DOHH2 (cell line): ENCODE measurements around the gene DHX40.

Experiments used
- CTCF ChIP-seq: fragments of 200-600 bp; sonication (generic); IDR thresholded peaks from one replicate; pipeline ENCODE4 v1.5.1; 2014; ENCODE audit warnings: antibody characterized with exemption, mild to moderate bottlenecking, low read depth, low read length; ENCODE audit not compliant: poor library complexity, severe bottlenecking
- EZH2phosphoT487 ChIP-seq: fragments of 200-600 bp; sonication (generic); IDR thresholded peaks from 2 replicates; pipeline ENCODE4 v1.6.1; 2017; ENCODE audit warnings: borderline replicate concordance, mild to moderate bottlenecking, antibody characterized with exemption, low read length, moderate library complexity, mixed read lengths

GRCh38 chr17:59638553-59638952 lies 73.1 kb downstream of the DHX40 start:
- no peak for TF ChIP-seq CTCF
- no peak for TF ChIP-seq EZH2phosphoT487
